HepG2 (cell line): ENCODE data around the gene CSN3. TPM values are rescaled to one million over a fixed set of nuclear protein-coding genes. Genes with fewer than 3 reads are reported as not detected.

Experiments
- FLYWCH1 ChIP-seq: sonication (generic); formaldehyde crosslinking; IDR thresholded peaks from 2 replicates; pipeline ENCODE4 v1.8.1; 2023; ENCODE audit warnings: mild to moderate bottlenecking, missing genetic modification reagents
- HOXA7 ChIP-seq: sonication (generic); formaldehyde crosslinking; IDR thresholded peaks from 2 replicates; pipeline ENCODE4 v1.8.1; 2022; ENCODE audit warnings: mild to moderate bottlenecking, missing genetic modification reagents, moderate library complexity
- NFIC ChIP-seq: IDR thresholded peaks from 2 replicates; pipeline ENCODE4 v1.6.1; 2012; ENCODE audit warnings: mild to moderate bottlenecking, low read length, inconsistent platforms
- REL ChIP-seq: sonication (generic); formaldehyde crosslinking; conservative IDR thresholded peaks from 2 replicates; pipeline ENCODE4 v1.8.0; 2022; ENCODE audit warnings: mild to moderate bottlenecking, missing genetic modification reagents, moderate library complexity
- ZNF724P ChIP-seq: sonication (generic); formaldehyde crosslinking; IDR thresholded peaks from 2 replicates; pipeline ENCODE4 v1.8.0; 2022; ENCODE audit warnings: missing genetic modification reagents, borderline replicate concordance
- ZNF777 ChIP-seq: sonication (generic); formaldehyde crosslinking; IDR thresholded peaks from 2 replicates; pipeline ENCODE4 v1.4.0; 2020; ENCODE audit warnings: missing genetic modification reagents
- polyA plus RNA-seq, 8 experiments: library from polyadenylated mRNA; depleted of rRNA in 3 of 8; stranded (reverse) in 7 of 8; unstranded in 1 of 8; fragments of >200 nt; fragmentation: Illumina TruSeq in 4 of 8; extraction: Trizol in 4 of 8; gene quantifications; 2 replicates each; pipeline versions ENCODE4 v1.2.1 to v1.2.3, GENCODE V29; 2011 to 2016; ENCODE audit warnings: low read depth in 4 of 8, missing spikeins in 1 of 8, mixed read lengths in 1 of 8; ENCODE audit not compliant: insufficient read depth in 1 of 8
- total RNA-seq, 5 experiments: library from RNA; depleted of rRNA; stranded (reverse); fragments of >200 nt; fragmentation: Illumina TruSeq; extraction: Trizol; gene quantifications; 2 replicates each; pipeline ENCODE4 v1.2.3, GENCODE V29; 2016; ENCODE audit warnings: low read depth in 1 of 5
- TF ChIP-seq, protein P1 (sequence below): sonication (generic); formaldehyde crosslinking; IDR thresholded peaks from 2 replicates; pipeline ENCODE4 v1.9.0; 2021; ENCODE audit warnings: missing genetic modification reagents, borderline replicate concordance
- TF ChIP-seq, protein P2 (sequence below): sonication (generic); formaldehyde crosslinking; IDR thresholded peaks from 2 replicates; pipeline ENCODE4 v1.4.0; 2020; ENCODE audit warnings: missing genetic modification reagents, borderline replicate concordance
- TF ChIP-seq, protein P3 (sequence below): sonication (generic); formaldehyde crosslinking; IDR thresholded peaks from 2 replicates; pipeline ENCODE4 v1.8.1; 2023; ENCODE audit warnings: mild to moderate bottlenecking, missing genetic modification reagents

Gene CSN3
- total and polyA plus RNA-seq, 2 of the 13 experiments (the other 11 are each of a cell fraction or from before 2014, with no cell fraction given), result not detected

DNA sequence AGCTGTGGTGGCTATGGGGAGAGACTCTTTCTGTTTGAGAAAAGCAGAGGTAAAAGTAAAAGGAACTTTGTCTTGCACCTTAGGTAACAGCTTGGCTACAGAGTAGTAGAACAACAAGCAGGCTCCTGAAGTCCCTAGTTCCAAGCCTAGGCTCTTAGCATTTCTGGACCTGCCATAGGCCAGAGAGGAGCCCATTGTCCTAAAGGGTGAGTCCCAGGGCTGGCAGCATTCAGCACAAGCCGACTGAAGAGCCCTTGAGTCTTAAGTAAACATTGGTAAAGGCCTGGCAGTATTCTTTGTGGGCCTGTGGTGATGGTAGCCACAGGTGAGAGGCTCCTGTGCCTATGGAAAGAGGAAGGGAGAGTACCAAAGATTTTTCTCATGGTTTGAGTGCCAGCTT is 38.2 kb downstream of the CSN3 start (continued):
- TF ChIP-seq HOXA7 (CRISPR knock-in tag) (no peak), NFIC (no peak), ZNF724P (no peak), FLYWCH1 (no peak), REL (CRISPR knock-in tag) (no peak), ZNF777 (no peak)
- TF ChIP-seq, protein P1, sequence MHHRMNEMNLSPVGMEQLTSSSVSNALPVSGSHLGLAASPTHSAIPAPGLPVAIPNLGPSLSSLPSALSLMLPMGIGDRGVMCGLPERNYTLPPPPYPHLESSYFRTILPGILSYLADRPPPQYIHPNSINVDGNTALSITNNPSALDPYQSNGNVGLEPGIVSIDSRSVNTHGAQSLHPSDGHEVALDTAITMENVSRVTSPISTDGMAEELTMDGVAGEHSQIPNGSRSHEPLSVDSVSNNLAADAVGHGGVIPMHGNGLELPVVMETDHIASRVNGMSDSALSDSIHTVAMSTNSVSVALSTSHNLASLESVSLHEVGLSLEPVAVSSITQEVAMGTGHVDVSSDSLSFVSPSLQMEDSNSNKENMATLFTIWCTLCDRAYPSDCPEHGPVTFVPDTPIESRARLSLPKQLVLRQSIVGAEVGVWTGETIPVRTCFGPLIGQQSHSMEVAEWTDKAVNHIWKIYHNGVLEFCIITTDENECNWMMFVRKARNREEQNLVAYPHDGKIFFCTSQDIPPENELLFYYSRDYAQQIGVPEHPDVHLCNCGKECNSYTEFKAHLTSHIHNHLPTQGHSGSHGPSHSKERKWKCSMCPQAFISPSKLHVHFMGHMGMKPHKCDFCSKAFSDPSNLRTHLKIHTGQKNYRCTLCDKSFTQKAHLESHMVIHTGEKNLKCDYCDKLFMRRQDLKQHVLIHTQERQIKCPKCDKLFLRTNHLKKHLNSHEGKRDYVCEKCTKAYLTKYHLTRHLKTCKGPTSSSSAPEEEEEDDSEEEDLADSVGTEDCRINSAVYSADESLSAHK (CRISPR knock-in tag), result no peak
- TF ChIP-seq, protein P2, sequence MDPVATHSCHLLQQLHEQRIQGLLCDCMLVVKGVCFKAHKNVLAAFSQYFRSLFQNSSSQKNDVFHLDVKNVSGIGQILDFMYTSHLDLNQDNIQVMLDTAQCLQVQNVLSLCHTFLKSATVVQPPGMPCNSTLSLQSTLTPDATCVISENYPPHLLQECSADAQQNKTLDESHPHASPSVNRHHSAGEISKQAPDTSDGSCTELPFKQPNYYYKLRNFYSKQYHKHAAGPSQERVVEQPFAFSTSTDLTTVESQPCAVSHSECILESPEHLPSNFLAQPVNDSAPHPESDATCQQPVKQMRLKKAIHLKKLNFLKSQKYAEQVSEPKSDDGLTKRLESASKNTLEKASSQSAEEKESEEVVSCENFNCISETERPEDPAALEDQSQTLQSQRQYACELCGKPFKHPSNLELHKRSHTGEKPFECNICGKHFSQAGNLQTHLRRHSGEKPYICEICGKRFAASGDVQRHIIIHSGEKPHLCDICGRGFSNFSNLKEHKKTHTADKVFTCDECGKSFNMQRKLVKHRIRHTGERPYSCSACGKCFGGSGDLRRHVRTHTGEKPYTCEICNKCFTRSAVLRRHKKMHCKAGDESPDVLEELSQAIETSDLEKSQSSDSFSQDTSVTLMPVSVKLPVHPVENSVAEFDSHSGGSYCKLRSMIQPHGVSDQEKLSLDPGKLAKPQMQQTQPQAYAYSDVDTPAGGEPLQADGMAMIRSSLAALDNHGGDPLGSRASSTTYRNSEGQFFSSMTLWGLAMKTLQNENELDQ (CRISPR knock-in tag), result no peak
- TF ChIP-seq, protein P3, sequence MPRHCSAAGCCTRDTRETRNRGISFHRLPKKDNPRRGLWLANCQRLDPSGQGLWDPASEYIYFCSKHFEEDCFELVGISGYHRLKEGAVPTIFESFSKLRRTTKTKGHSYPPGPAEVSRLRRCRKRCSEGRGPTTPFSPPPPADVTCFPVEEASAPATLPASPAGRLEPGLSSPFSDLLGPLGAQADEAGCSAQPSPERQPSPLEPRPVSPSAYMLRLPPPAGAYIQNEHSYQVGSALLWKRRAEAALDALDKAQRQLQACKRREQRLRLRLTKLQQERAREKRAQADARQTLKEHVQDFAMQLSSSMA (CRISPR knock-in tag), result no peak
